Measurements from ENCODE around the gene ZNF831.

Gene ZNF831

DNA sequence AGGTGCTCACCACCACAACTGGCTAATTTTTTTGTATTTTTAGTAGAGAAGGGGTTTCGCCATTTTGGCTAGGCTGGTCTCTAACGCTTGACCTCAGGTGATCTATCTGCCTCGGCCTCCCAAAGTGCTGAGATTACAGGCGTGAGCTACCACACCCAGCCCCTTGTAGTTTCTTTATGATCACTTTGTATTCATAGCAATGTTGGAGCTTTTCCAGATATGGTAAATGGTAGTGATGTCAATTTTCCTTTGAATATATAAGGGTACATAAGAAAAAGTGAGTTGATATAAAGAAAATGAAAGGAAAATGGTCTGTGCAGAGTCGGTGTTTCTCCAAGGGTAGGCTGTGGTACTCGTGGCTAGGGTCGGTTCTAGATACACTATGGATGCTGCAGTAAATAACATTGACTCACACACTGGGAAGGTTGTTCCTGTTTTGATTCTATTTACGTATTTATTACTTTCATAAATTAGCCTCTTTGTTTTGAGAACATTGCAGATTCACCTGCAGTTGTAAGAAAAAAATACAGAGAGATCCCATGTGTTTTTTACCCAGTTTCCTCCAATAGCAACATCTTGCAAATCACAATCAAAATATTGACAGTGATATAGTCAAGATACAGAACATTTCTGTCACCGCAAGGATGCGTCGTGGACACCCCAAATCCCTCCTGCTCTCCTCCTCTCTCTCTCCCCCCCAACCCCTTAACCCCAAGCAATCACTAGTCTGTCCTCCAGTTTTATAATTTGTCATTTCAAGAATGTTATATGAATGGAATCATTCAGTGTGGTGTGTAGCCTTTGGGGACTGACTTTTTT is 2.5 kb downstream of the ZNF831 start:
- no peak overlapping the region for H3K4me3 ChIP-seq (replicated peaks; ENCODE audit: low read depth, low read length)
- no peak for DNase-seq (ENCODE audit: low read depth)
- TF ChIP-seq, protein P1, sequence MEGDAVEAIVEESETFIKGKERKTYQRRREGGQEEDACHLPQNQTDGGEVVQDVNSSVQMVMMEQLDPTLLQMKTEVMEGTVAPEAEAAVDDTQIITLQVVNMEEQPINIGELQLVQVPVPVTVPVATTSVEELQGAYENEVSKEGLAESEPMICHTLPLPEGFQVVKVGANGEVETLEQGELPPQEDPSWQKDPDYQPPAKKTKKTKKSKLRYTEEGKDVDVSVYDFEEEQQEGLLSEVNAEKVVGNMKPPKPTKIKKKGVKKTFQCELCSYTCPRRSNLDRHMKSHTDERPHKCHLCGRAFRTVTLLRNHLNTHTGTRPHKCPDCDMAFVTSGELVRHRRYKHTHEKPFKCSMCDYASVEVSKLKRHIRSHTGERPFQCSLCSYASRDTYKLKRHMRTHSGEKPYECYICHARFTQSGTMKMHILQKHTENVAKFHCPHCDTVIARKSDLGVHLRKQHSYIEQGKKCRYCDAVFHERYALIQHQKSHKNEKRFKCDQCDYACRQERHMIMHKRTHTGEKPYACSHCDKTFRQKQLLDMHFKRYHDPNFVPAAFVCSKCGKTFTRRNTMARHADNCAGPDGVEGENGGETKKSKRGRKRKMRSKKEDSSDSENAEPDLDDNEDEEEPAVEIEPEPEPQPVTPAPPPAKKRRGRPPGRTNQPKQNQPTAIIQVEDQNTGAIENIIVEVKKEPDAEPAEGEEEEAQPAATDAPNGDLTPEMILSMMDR (IDR thresholded peaks at IDR 0.05; ENCODE audit: low read length, missing control alignments): no peak

DNA sequence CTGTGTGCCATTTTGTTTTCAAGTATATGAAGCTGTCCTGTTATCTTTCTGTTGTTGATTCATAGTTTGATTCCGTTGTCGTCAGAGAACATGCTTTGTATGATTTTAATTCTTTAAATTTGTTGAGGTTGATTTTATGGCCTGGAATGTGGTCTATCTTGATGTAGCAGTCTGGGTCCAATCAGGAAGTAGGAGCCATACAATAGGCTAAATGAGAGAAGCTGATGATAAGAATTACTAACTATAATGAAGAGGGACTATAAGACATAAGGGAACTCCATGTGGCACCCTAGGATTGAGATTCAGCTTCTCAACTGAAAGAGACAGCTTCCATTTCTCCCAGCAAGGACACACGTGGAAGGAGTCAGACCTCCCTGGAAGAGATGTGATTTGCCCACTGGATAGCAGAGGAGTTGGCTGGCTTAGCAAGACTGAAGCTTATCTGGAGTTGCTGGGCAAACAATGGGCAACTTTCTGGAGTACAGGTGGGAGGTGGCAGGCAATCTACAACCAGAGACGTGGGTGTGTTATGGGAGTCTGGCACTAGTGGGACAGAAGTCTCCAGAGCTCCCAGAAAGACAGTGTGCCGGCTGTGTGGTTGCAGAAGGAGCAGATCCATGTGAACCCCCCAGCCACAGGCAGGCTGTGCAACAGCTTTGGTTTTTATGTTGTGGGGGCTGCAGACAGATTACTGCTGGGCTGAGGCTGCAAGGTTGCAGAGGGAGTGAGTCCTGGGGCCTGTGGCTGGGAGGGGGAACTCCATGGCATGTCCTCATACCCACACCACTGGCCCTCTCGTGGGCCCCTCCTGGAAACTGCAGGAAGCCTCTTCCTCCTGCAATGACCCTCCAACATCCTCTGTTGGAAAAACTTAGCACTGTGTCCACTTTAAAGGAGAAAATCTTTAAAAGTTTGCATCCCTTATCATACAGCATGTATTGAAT is 7.1 kb downstream of the ZNF831 start:
- H3K4me3 ChIP-seq (replicated peaks; ENCODE audit: low read depth, low read length): no peak overlapping the region
- no peak for DNase-seq (ENCODE audit: low read depth)
- TF ChIP-seq, protein P1 (IDR thresholded peaks at IDR 0.05; ENCODE audit: low read length, missing control alignments): no peak

DNA sequence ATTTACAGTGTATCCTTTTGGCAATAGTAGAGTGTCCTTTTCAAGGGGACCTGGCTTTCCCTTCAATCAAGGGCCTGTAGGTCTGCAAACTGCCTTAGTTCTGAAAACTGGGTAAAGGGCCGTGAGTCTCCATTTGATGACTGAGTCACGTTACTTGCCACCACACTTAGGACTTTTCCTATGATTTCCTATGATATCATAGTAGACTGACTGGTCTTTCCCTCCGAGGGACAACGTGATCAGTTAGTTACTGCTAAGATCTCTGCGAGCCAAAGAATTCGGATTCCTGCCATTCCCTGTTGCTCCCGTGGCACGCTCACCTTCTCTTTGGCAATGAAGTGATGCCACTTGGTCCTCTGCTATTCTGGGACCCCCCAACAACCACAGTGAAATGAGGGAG is 8.4 kb downstream of the ZNF831 start:
- no peak overlapping the region for H3K4me3 ChIP-seq (replicated peaks; ENCODE audit: low read depth, low read length)
- no peak for DNase-seq (ENCODE audit: low read depth)
- TF ChIP-seq, protein P1 (IDR thresholded peaks at IDR 0.05; ENCODE audit: low read length, missing control alignments): no peak

DNA sequence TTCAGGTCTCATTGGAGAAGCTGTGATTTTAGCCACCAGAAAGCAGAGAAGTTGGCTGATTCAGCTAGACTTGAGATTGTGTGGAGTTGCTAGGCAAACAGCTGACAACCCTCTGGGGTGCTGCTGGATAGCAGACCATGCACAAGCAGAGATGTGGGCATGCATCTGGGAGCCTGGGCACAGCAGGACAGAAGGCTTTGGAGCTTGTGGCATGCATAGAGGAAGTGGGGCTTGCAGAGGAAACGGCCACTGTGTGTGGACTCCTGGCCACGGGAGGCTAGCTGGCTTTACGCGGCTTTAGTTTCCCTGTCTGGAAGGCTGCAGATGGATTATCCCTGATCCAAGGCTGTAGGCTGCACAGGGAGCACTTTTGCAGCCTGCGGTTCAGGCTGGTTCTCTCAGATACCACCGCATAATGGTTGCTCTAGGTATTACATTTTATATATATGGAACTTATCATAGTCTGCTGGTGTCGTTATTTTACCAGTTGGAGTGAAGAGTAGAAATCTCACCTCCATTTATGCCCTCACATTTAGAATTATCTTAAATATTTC is 10.4 kb downstream of the ZNF831 start:
- DNase-seq (ENCODE audit: low read depth): no peak
- H3K4me3 ChIP-seq (replicated peaks; ENCODE audit: low read depth, low read length): no peak overlapping the region
- TF ChIP-seq, protein P1 (IDR thresholded peaks at IDR 0.05; ENCODE audit: low read length, missing control alignments): no peak

DNA sequence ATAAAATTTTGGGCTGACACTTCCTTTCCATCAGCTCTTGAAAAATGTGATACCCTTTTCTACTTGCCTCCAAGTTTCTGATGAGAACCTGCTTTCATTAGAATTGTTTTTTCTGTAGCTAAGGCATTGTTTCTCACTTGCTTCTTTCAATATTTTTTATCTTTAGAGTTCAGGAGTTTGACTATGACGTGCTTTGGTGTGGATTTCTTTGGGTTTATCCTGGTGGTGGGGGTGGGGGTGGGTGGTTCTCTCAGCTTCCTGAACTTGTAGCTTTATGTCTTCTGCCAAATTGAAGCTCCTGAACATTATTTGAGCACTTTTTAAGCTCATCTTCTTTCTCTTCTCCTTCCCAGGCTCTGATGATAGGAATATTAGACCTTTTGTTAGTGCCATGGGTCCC is 11.4 kb downstream of the ZNF831 start:
- TF ChIP-seq, protein P1 (IDR thresholded peaks at IDR 0.05; ENCODE audit: low read length, missing control alignments): no peak
- DNase-seq (ENCODE audit: low read depth): no peak
- H3K4me3 ChIP-seq (replicated peaks; ENCODE audit: low read depth, low read length): no peak overlapping the region

DNA sequence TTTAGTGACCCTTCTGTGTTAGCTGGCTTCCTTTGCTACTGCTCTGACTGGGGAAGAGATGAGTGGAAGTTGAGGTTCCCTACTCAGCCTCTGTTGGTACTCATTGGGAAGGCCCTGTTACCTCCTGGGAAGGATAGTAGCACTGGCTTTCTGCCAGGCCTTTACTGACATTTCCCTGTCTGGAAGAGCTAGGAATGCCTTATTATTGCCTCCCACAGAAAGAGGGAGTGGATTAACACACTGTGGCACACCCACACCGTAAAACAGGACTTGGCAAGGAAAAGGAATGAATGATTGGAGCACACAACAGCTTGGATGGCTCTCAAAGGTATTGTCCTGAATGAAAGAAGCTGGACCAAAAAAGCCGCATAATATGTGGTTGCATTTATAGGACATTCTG is 12.2 kb downstream of the ZNF831 start:
- TF ChIP-seq, protein P1 (IDR thresholded peaks at IDR 0.05; ENCODE audit: low read length, missing control alignments): no peak
- no peak overlapping the region for H3K4me3 ChIP-seq (replicated peaks; ENCODE audit: low read depth, low read length)
- no peak for DNase-seq (ENCODE audit: low read depth)
